WTC11 (cell line): ENCODE measurements around the gene GINS1. TPM values are rescaled to one million over a fixed set of nuclear protein-coding genes. Genes with fewer than 3 reads are reported as not detected.

Experiments
- ATAC-seq: fragments of 200-7000 bp; cut with Tn5 transposase; 2 replicates; pipeline ENCODE4 v1.10.0; 2021; ENCODE audit warnings: mild to moderate bottlenecking, moderate library complexity
- CTCF ChIA-PET: fragments of 300-600 bp; sonication (Branson Sonifier 250); formaldehyde crosslinking; loops from one replicate; lab custom pipeline; 2021; ENCODE audit warnings: antibody characterized with exemption; lab: Charles Lee
- POLR2A ChIA-PET: fragments of 350-600 bp; sonication (Branson Sonifier 250); formaldehyde crosslinking; loops from one replicate; lab custom pipeline; 2021; ENCODE audit warnings: antibody characterized with exemption; lab: Charles Lee
- DNase-seq: peaks from one replicate; pipeline ENCODE4 v3.0.0; 2021; ENCODE audit warnings: low spot score
- H3K27ac Mint-ChIP-seq: 2 replicates; pipeline ENCODE4 v1.8.0; 2021; ENCODE audit warnings: mixed read lengths
- H3K27me3 Mint-ChIP-seq: 2 replicates; pipeline ENCODE4 v1.8.0; 2021; ENCODE audit warnings: low read depth, mild to moderate bottlenecking, moderate library complexity, mixed read lengths
- H3K36me3 Mint-ChIP-seq: 2 replicates; pipeline ENCODE4 v1.8.0; 2021; ENCODE audit warnings: mixed read lengths
- H3K4me1 Mint-ChIP-seq: 2 replicates; pipeline ENCODE4 v1.8.0; 2022; ENCODE audit warnings: mixed read lengths
- H3K4me3 Mint-ChIP-seq: 2 replicates; pipeline ENCODE4 v1.8.0; 2021; ENCODE audit warnings: mild to moderate bottlenecking, moderate library complexity, mixed read lengths
- H3K9me3 Mint-ChIP-seq: 2 replicates; pipeline ENCODE4 v1.8.0; 2021; ENCODE audit warnings: mixed read lengths
- CREM ChIP-seq: sonication (generic); formaldehyde crosslinking; IDR thresholded peaks from 2 replicates; pipeline ENCODE4 v1.8.1; 2022; ENCODE audit warnings: mild to moderate bottlenecking, missing genetic modification reagents, moderate library complexity
- CTCF ChIP-seq: fragments of 200-600 bp; IDR thresholded peaks from 2 replicates; pipeline ENCODE4 v1.8.0; 2022; ENCODE audit warnings: antibody characterized with exemption
- E2F4 ChIP-seq: sonication (generic); formaldehyde crosslinking; IDR thresholded peaks from 2 replicates; pipeline ENCODE4 v1.8.1; 2022; ENCODE audit warnings: low read depth, mild to moderate bottlenecking, moderate library complexity, missing genetic modification reagents, borderline replicate concordance
- E2F5 ChIP-seq: sonication (generic); formaldehyde crosslinking; IDR thresholded peaks from 2 replicates; pipeline ENCODE4 v1.8.1; 2022; ENCODE audit warnings: mild to moderate bottlenecking, moderate library complexity, missing genetic modification reagents
- FOXP4 ChIP-seq: sonication (generic); formaldehyde crosslinking; IDR thresholded peaks from 2 replicates; pipeline ENCODE4 v1.8.0; 2022; ENCODE audit warnings: mild to moderate bottlenecking, missing genetic modification reagents
- GABPB1 ChIP-seq: sonication (generic); formaldehyde crosslinking; IDR thresholded peaks from 2 replicates; pipeline ENCODE4 v1.8.1; 2023; ENCODE audit warnings: mild to moderate bottlenecking, missing genetic modification reagents
- HMGA2 ChIP-seq: fragments of 250-450 bp; sonication (Bioruptor Pico); IDR thresholded peaks from 2 replicates; pipeline ENCODE4 v1.4.0; 2021; ENCODE audit warnings: mild to moderate bottlenecking, moderate library complexity
- KAT7 ChIP-seq: sonication (generic); formaldehyde crosslinking; IDR thresholded peaks from 2 replicates; pipeline ENCODE4 v1.8.1; 2023; ENCODE audit warnings: missing genetic modification reagents, mild to moderate bottlenecking, borderline replicate concordance
- MXD4 ChIP-seq: fragments of 250-450 bp; sonication (Bioruptor Pico); IDR thresholded peaks from 2 replicates; pipeline ENCODE4 v1.8.0; 2021; ENCODE audit warnings: mild to moderate bottlenecking, moderate library complexity, borderline replicate concordance
- NFATC4 ChIP-seq: fragments of 250-450 bp; sonication (Bioruptor Pico); IDR thresholded peaks from 2 replicates; pipeline ENCODE4 v1.9.0; 2021; ENCODE audit warnings: mild to moderate bottlenecking
- NFYB ChIP-seq: sonication (generic); formaldehyde crosslinking; conservative IDR thresholded peaks from 2 replicates; pipeline ENCODE4 v1.8.0; 2022; ENCODE audit warnings: low read depth, missing genetic modification reagents
- PRDM15 ChIP-seq: sonication (generic); formaldehyde crosslinking; IDR thresholded peaks from 2 replicates; pipeline ENCODE4 v1.8.0; 2022; ENCODE audit warnings: missing genetic modification reagents
- PREB ChIP-seq: sonication (generic); formaldehyde crosslinking; IDR thresholded peaks from 2 replicates; pipeline ENCODE4 v1.8.1; 2022; ENCODE audit warnings: mild to moderate bottlenecking, missing genetic modification reagents, moderate library complexity, borderline replicate concordance
- RORB ChIP-seq: fragments of 250-450 bp; sonication (Bioruptor Pico); IDR thresholded peaks from 2 replicates; pipeline ENCODE4 v1.9.0; 2021; ENCODE audit warnings: mild to moderate bottlenecking
- STAT6 ChIP-seq: sonication (generic); formaldehyde crosslinking; conservative IDR thresholded peaks from 2 replicates; pipeline ENCODE4 v1.8.1; 2023; ENCODE audit warnings: mild to moderate bottlenecking, low read depth, missing genetic modification reagents, moderate library complexity
- USF2 ChIP-seq: sonication (generic); formaldehyde crosslinking; IDR thresholded peaks from 2 replicates; pipeline ENCODE4 v1.8.1; 2023; ENCODE audit warnings: mild to moderate bottlenecking, missing genetic modification reagents, moderate library complexity
- ZBTB43 ChIP-seq: sonication (generic); formaldehyde crosslinking; IDR thresholded peaks from 2 replicates; pipeline ENCODE4 v1.8.1; 2023; ENCODE audit warnings: mild to moderate bottlenecking, missing genetic modification reagents
- ZMAT4 ChIP-seq: fragments of 250-450 bp; sonication (Bioruptor Pico); IDR thresholded peaks from 2 replicates; pipeline ENCODE4 v1.9.0; 2021; ENCODE audit warnings: mild to moderate bottlenecking
- total RNA-seq: library from RNA; stranded (reverse); gene quantifications from 3 replicates; pipeline ENCODE4 v1.2.3, GENCODE V29; 2021

The GINS1 gene
- total RNA-seq, 1 experiment from 2014 or later, result 70.4 TPM

GRCh38 chr20:25408890-25409289 is 1.4 kb downstream of the GINS1 start:
- Mint-ChIP-seq H3K36me3 (peaks cover 24% of the 10 kb centered on the region), H3K4me1 (peaks cover 18% of the 10 kb centered on the region)
- TF ChIP-seq E2F4 (CRISPR knock-in tag), result no peak
- no peak for TF ChIP-seq FOXP4
- TF ChIP-seq RORB (CRISPR knock-in tag), result no peak
- no peak for TF ChIP-seq ZBTB43
- TF ChIP-seq PREB (CRISPR knock-in tag), result no peak
- TF ChIP-seq CTCF, result no peak
- TF ChIP-seq GABPB1 (CRISPR knock-in tag), result no peak
- no peak for TF ChIP-seq PRDM15 (CRISPR knock-in tag)
- no peak for TF ChIP-seq USF2 (CRISPR knock-in tag)
- TF ChIP-seq MXD4 (CRISPR knock-in tag), result no peak
- TF ChIP-seq CREM (CRISPR knock-in tag), result no peak
- no peak for TF ChIP-seq NFATC4 (CRISPR knock-in tag)
- TF ChIP-seq HMGA2, result no peak
- no peak for TF ChIP-seq E2F5 (CRISPR knock-in tag)
- TF ChIP-seq ZMAT4 (CRISPR knock-in tag), result no peak
- no peak for TF ChIP-seq STAT6 (CRISPR knock-in tag)
- no peak for TF ChIP-seq KAT7
- TF ChIP-seq NFYB (CRISPR knock-in tag), result no peak

More at GRCh38 chr20:25408890-25409289, 1.4 kb downstream of the GINS1 start:
- Mint-ChIP-seq H3K27me3 (peaks cover 7% of the 10 kb centered on the region; the same call in 1 of the 2 replicates), H3K27ac (peak overlapping the region; percentile 86), H3K9me3 (peaks cover 8% of the 10 kb centered on the region), H3K4me3 (peak overlapping the region; percentile 92)
- POLR2A ChIA-PET, result no interaction called here
- ATAC-seq (no peak), DNase-seq (no peak)
- CTCF ChIA-PET, result interaction anchor here (1.5 to 3.1 kb wide), 3 partner anchors 10 to 11 kb away, joined by 3 to 33 read pairs (median 4); no protein-coding TSS in a partner anchor
